GM21723 (cell line): ENCODE results near the gene DHX34.
"Not testable (repeated sequence)": the region's sequence is repeated elsewhere in the genome, so short reads cannot be mapped to it uniquely, and the experiment has no call there.

Source experiments
- ATAC-seq: cut with Tn5 transposase; IDR thresholded peaks from one replicate; pipeline ENCODE4 v1.9.1; 2021; ENCODE audit warnings: mild to moderate bottlenecking, moderate library complexity; ENCODE audit not compliant: unreplicated experiment

The DHX34 gene

GRCh38 chr19:47348819-47349795, at the start of gene DHX34:
Gene DHX34 (plus strand): TSS chr19:47349315. CDS start chr19:47353031, 3,716 bp downstream.
- ATAC-seq, result peak; percentile 89

DNA sequence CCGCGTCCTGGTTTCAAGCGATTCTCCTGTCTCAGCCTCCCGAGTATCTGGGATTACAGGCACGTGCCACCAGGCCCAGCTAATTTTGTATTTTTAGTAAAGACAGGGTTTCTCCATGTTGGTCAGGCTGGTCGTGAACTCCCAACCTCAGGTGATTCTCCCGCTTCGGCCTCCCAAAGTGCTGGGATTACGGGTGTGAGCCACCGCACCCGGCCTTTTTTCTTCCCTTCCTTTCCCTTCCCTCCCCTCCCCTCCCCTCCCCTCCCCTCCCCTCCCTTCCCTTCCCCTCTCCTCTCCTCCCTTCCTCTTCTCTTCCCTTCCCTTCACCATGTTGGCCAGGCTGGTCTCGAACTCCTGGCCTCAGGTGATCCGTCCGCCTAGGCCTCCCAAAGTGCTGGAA, 48.2 kb upstream of the DHX34 start:
- not testable (repeated sequence) for ATAC-seq

DNA sequence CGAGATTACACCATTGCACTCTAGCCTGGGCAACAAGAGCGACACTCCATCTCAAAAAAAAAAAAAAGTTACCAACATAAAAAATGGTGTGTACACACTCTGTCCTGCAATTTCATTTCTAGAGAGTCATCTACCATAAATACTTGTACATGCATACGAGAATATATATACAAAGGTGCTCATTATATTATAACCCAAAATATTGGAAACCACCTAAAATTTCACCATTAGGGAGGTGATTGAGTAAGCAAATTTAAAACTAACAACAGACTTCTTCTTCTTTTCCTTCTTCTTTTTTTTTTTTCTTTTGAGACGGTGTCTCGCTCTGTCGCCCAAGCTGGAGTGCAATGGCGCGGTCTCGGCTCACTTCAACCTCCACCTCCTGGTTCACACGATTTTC, 46.9 kb upstream of the DHX34 start:
- ATAC-seq, result no peak

GRCh38 chr19:47303966-47304365, 45.1 kb upstream of the DHX34 start:
- ATAC-seq, result no peak

- no peak for ATAC-seq
These were observed 43.8 kb upstream of the DHX34 start for GRCh38 chr19:47305309-47305751.

DNA sequence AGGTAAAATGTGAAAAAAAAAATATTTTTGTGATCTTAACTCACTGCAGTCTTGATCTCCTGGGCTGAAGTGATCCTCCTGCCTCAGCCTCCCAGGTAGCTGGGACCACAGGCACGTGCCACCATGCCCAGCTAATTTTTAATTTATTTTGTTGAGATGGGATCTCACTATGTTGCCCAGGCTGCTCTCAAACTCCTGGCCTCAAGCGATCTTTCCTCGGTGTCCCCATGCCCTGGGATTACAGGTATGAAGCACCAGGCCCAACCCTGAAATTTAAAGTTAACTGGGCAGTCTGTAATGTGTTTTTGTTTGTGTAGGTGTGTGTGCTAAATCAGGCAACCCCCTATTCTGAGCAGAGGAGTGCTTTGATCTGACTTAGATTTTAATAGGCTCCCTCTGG, 42.8 kb upstream of the DHX34 start:
- ATAC-seq, result no peak

- no peak for ATAC-seq
These were observed 40.1 kb upstream of the DHX34 start for GRCh38 chr19:47309038-47309437.

DNA sequence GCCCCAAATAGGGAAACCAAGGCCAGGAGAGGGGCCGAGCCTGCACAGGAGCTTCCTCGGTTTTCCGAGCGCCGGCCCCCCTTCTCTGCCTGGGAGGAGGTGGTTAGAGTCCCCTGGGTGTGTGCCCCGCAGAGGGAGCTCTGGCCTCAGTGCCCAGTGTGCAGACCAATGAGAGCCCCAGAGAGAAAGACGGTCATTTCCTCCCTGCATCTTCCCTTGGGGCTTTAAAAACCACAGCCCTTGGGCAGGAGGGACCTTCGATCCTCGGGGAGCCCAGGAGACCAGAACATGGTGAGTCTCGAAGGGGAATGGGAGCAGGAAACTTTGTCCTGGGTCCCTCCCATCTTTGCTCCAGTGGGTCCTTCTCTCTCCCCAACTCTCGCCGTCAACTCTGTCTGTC, 39.5 kb upstream of the DHX34 start, which contains the start of gene C5AR1:
TSS of gene C5AR1 (plus strand) at position 254 of the 400 bp plus-strand sequence. CDS start at position 289, 35 bp downstream.
- ATAC-seq, result no peak

DNA sequence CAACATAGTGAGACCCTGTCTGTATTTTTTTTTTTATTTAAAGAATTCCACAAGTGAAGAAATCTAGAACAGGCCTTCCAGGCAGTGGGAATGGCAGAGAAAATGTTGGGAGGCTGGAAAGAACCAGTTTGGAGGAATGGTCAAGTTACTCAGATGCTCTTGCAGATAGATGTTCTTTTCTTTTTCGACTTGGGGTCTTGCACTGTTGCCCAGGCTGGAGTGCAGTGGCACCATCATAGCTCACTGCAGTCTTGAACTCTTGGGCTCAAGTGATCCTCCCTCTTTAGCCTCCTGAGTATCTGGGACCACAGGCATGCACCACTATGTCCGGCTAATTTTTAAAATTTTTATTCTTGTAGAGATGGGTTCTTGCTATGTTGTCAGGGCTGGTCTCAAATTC, 38.8 kb upstream of the DHX34 start:
- no peak for ATAC-seq

- ATAC-seq, result no peak
These were observed 38.3 kb upstream of the DHX34 start for GRCh38 chr19:47310819-47311218.

DNA sequence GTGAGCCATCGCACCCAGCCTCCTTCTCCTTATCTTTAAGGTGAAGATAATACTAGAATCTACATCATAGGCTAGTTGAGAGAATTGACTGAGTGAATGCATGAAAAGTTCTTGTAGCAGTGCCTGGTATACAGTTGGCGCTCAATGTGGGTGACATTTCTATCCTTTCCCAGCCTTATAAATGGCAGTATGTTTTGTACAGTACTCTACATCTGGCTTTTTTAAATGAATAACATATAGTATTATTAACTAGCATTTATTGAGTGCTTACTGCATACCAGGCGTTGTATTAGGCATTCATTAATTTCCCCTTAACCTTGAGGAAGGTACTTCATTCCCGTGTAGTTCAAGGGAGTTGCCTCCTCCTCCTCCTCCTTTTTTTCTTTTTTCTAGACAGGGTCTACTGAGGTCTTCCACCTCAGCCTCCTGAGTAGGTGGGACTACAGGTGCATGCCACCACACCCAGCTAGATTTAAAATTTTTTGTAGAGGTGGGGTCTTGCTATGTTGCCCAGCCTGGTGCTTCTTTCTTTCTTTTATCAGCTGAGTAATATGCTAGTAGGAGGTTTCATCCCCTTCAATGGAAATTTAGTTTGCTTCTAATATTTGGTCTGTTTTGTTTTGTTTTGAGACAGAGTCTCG, 36.6 kb upstream of the DHX34 start:
- ATAC-seq, result no peak

- ATAC-seq, result no peak
These were observed 35.3 kb upstream of the DHX34 start for GRCh38 chr19:47313754-47314295.

DNA sequence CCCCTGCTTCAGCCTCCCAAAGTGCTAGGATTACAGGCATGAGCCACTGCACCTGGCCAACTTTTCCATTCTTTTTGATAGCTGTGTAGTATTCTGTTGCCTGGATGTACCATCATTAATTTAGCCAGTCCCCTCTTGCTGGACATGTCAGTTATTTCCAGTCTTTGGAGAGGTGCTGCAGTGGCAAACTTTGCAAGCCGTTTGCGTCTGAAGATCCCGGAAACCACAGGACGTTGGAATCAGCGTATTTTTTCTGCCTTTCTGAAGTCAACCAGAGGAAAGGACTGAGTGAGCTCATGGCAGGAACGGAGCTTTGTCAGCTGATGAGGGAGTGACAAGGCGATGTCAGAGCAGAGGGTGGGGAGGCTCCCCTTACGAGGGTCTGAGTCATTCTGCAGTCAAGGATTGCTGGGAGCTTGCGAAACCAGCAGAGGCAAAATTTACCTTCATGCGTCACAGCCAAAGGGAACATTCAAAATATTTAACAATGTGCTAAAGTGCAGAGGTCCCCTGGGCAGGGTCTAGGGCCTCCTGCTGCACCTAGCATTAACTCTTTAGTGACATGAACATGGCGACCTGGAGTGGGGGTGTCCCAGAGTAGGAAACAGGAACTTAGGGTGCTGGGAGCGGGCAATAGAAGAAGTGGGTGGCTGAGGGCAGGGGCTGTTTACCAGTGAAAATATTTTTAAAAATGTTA, 33.8 kb upstream of the DHX34 start:
- no peak for ATAC-seq

- ATAC-seq, result no peak
These were observed 32.6 kb upstream of the DHX34 start for GRCh38 chr19:47316513-47316912.

DNA sequence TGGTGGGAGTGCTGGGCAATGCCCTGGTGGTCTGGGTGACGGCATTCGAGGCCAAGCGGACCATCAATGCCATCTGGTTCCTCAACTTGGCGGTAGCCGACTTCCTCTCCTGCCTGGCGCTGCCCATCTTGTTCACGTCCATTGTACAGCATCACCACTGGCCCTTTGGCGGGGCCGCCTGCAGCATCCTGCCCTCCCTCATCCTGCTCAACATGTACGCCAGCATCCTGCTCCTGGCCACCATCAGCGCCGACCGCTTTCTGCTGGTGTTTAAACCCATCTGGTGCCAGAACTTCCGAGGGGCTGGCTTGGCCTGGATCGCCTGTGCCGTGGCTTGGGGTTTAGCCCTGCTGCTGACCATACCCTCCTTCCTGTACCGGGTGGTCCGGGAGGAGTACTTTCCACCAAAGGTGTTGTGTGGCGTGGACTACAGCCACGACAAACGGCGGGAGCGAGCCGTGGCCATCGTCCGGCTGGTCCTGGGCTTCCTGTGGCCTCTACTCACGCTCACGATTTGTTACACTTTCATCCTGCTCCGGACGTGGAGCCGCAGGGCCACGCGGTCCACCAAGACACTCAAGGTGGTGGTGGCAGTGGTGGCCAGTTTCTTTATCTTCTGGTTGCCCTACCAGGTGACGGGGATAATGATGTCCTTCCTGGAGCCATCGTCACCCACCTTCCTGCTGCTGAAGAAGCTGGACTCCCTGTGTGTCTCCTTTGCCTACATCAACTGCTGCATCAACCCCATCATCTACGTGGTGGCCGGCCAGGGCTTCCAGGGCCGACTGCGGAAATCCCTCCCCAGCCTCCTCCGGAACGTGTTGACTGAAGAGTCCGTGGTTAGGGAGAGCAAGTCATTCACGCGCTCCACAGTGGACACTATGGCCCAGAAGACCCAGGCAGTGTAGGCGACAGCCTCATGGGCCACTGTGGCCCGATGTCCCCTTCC, 28.9 kb upstream of the DHX34 start:
- no peak for ATAC-seq

- ATAC-seq, result no peak
These were observed 27.5 kb upstream of the DHX34 start for GRCh38 chr19:47321630-47322029.

DNA sequence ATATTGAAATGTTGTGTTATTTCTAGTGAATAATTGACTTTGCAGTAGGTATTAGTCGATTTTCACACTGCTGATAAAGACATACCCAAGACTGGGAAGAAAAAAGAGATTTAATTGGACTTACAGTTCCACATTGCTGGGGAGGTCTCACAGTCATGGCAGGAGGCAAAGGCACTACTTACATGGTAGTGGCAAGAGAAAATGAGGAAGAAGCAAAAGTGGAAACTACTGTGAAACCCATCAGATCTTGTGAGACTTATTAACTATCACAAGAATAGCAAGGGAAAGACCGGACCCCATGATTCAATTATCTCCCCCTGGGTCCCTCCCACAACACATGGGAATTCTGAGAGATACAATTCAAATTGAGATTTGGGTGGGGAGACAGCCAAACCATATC, 27.1 kb upstream of the DHX34 start:
- ATAC-seq, result no peak

DNA sequence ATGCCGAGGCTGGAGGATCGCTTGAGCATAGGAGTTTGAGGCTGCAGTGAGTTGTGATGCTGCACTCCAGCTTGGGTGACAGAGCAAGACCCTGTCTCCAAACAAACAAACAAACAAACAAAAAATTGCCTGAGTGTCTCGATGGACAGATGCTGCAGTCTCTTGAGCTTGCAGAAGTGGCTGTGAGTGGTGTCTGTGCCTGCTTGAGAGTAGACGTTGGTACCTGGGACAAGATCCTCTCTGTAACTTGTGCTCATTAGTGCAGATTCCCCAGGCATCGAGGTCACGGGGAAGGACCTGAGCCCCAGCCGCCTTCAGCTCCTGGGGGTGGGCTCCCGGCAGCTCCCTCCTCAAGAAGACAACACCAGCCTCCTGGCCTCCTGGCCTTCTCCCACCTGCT, 25.7 kb upstream of the DHX34 start:
- ATAC-seq, result no peak

- ATAC-seq, result no peak
These were observed 25.2 kb upstream of the DHX34 start for GRCh38 chr19:47323872-47324271.

- no peak for ATAC-seq
These were observed 24.6 kb upstream of the DHX34 start for GRCh38 chr19:47324502-47324901.
